Erythroblast (primary cell): ENCODE data around the gene PEMT.

Experiments used
- GATA1 ChIP-seq: IDR thresholded peaks from 2 replicates; pipeline ENCODE4 v1.6.1; 2011; ENCODE audit warnings: low read depth, mild to moderate bottlenecking, control low read depth, low read length, moderate library complexity
- POLR2A ChIP-seq: IDR thresholded peaks from 2 replicates; pipeline ENCODE4 v1.6.1; 2011; ENCODE audit warnings: mild to moderate bottlenecking, low read length

DNA sequence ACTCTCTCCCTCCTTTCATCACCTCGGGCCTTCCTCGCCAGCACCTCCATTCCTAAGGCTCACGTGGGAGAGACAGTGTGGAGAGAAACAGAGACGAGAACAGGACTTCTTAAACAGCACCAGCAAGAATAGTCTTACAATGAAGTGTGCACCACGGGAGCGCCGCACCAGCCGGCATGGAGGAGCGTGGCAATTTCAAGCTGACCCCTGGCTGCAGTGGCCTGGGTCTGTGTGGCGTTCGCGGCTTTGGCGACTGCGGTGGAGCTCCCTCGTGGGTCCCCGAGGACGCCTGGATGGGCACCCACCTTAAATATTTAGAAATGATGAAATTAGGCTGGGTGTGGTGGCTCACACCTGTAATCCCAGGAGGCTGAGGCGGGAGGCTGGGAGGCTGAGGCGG lies 135.3 kb downstream of the PEMT start:
- TF ChIP-seq POLR2A = no peak
- no peak for TF ChIP-seq GATA1
